GM23338 (cell line): Measurements from ENCODE around the gene NFIC. TPM values are rescaled to one million over a fixed set of nuclear protein-coding genes. Genes with fewer than 3 reads are reported as not detected.

Experiments used
- ATAC-seq: fragments of 200-7000 bp; cut with Tn5 transposase; 3 replicates; pipeline ENCODE4 v1.9.1; 2020
- DNase-seq: peaks from one replicate; pipeline ENCODE4 v3.0.0-alpha.2; 2015; ENCODE audit warnings: low spot score
- H2AFZ ChIP-seq: fragments of 200-600 bp; sonication (generic); 2 replicates; pipeline ENCODE4 v1.8.0; 2016; ENCODE audit warnings: antibody characterized with exemption, mild to moderate bottlenecking, moderate library complexity
- H3F3A ChIP-seq: fragments of 200-600 bp; sonication (generic); replicated peaks from 2 replicates; pipeline ENCODE4 v1.8.0; 2017; ENCODE audit warnings: antibody characterized with exemption, mixed run types, low read depth
- H3K27ac ChIP-seq: fragments of 200-600 bp; sonication (generic); 2 replicates; pipeline ENCODE4 v1.6.1; 2016; ENCODE audit warnings: low read depth
- H3K27me3 ChIP-seq: fragments of 200-600 bp; sonication (generic); 2 replicates; pipeline ENCODE4 v1.8.0; 2016; ENCODE audit warnings: mild to moderate bottlenecking, mixed run types, moderate library complexity; ENCODE audit not compliant: insufficient read depth
- H3K36me3 ChIP-seq: fragments of 200-600 bp; sonication (generic); 2 replicates; pipeline ENCODE4 v1.8.0; 2016; ENCODE audit warnings: mild to moderate bottlenecking; ENCODE audit not compliant: insufficient read depth
- H3K4me1 ChIP-seq: fragments of 200-600 bp; sonication (generic); 2 replicates; pipeline ENCODE4 v1.8.0; 2016; ENCODE audit warnings: mild to moderate bottlenecking, moderate library complexity; ENCODE audit not compliant: insufficient read depth
- H3K4me2 ChIP-seq: fragments of 200-600 bp; sonication (generic); 2 replicates; pipeline ENCODE4 v1.7.1; 2017; ENCODE audit warnings: mixed run types
- H3K4me3 ChIP-seq: fragments of 200-600 bp; sonication (generic); 2 replicates; pipeline ENCODE4 v1.6.1; 2016; ENCODE audit warnings: mixed run types
- H3K79me2 ChIP-seq: fragments of 200-600 bp; sonication (generic); replicated peaks from 2 replicates; pipeline ENCODE4 v1.8.0; 2017; ENCODE audit warnings: mild to moderate bottlenecking; ENCODE audit not compliant: insufficient read depth
- H3K9me2 ChIP-seq: fragments of 200-600 bp; sonication (generic); 2 replicates; pipeline ENCODE4 v1.8.0; 2017; ENCODE audit not compliant: insufficient read depth
- H4K20me1 ChIP-seq: fragments of 200-600 bp; sonication (generic); replicated peaks from 2 replicates; pipeline ENCODE4 v1.8.0; 2017; ENCODE audit warnings: mild to moderate bottlenecking; ENCODE audit not compliant: insufficient read depth
- H3K27ac Mint-ChIP-seq: 2 replicates; pipeline ENCODE4 v1.8.0; 2020; ENCODE audit warnings: inconsistent platforms, mild to moderate bottlenecking, moderate library complexity, mixed read lengths
- H3K27me3 Mint-ChIP-seq: 3 replicates; pipeline ENCODE4 v1.8.0; 2022; ENCODE audit warnings: low read depth, mild to moderate bottlenecking, moderate library complexity, mixed read lengths, inconsistent platforms; ENCODE audit not compliant: insufficient read depth, poor library complexity
- H3K36me3 Mint-ChIP-seq: 3 replicates; pipeline ENCODE4 v1.8.0; 2021; ENCODE audit warnings: low read depth, mild to moderate bottlenecking, inconsistent platforms, moderate library complexity, mixed read lengths
- H3K4me1 Mint-ChIP-seq: 3 replicates; pipeline ENCODE4 v1.8.0; 2020; ENCODE audit warnings: mild to moderate bottlenecking, inconsistent platforms, mixed read lengths
- H3K4me3 Mint-ChIP-seq: 3 replicates; pipeline ENCODE4 v1.8.0; 2021; ENCODE audit warnings: moderate library complexity, mild to moderate bottlenecking, inconsistent platforms, mixed read lengths
- H3K9me3 Mint-ChIP-seq: 3 replicates; pipeline ENCODE4 v1.8.0; 2020; ENCODE audit warnings: moderate library complexity, mild to moderate bottlenecking, inconsistent platforms, mixed read lengths
- CREB1 ChIP-seq: fragments of 250-450 bp; sonication (Bioruptor Pico); IDR thresholded peaks from 2 replicates; pipeline ENCODE4 v1.5.0; 2020; ENCODE audit warnings: low read depth, mild to moderate bottlenecking, moderate library complexity
- CTCF ChIP-seq, 2 experiments: fragments of 200-600 bp in 1 of 2; sonication (generic) in 1 of 2; conservative IDR thresholded peaks; 2 replicates each; pipeline versions ENCODE4 v1.5.1 to v1.6.1; 2016 to 2017; ENCODE audit warnings: antibody characterized with exemption in 2 of 2, low read depth in 2 of 2, mild to moderate bottlenecking in 2 of 2, moderate library complexity in 1 of 2
- ETS1 ChIP-seq: IDR thresholded peaks from 2 replicates; pipeline ENCODE4 v1.6.1; 2016; ENCODE audit warnings: antibody characterized with exemption
- EZH2 ChIP-seq: fragments of 200-600 bp; sonication (generic); IDR thresholded peaks from one replicate; pipeline ENCODE4 v1.8.0; 2017; ENCODE audit warnings: antibody characterized with exemption, mild to moderate bottlenecking, low read depth; ENCODE audit not compliant: unreplicated experiment
- EZH2phosphoT487 ChIP-seq: fragments of 200-600 bp; sonication (generic); IDR thresholded peaks from one replicate; pipeline ENCODE4 v1.8.1; 2018; ENCODE audit warnings: antibody characterized with exemption; ENCODE audit not compliant: unreplicated experiment
- JUNB ChIP-seq: IDR thresholded peaks from one replicate; pipeline ENCODE4 v1.6.1; 2016; ENCODE audit warnings: antibody characterized with exemption; ENCODE audit not compliant: unreplicated experiment
- NANOG ChIP-seq: IDR thresholded peaks from 2 replicates; pipeline ENCODE4 v1.6.1; 2016; ENCODE audit warnings: antibody characterized with exemption, borderline replicate concordance
- POLR2AphosphoS5 ChIP-seq: IDR thresholded peaks from 2 replicates; pipeline ENCODE4 v1.6.1; 2016; ENCODE audit warnings: antibody characterized with exemption, low read depth
- REST ChIP-seq: IDR thresholded peaks from one replicate; pipeline ENCODE4 v1.6.1; 2018; ENCODE audit warnings: antibody characterized with exemption; ENCODE audit not compliant: unreplicated experiment
- STAT1 ChIP-seq: IDR thresholded peaks from one replicate; pipeline ENCODE4 v1.6.1; 2016; ENCODE audit warnings: antibody characterized with exemption; ENCODE audit not compliant: unreplicated experiment
- ZNF114 ChIP-seq: fragments of 250-450 bp; sonication (Bioruptor Pico); IDR thresholded peaks from 2 replicates; pipeline ENCODE4 v1.5.0; 2020; ENCODE audit warnings: mild to moderate bottlenecking, moderate library complexity
- ZNF331 ChIP-seq: fragments of 250-450 bp; sonication (Bioruptor Pico); IDR thresholded peaks from 2 replicates; pipeline ENCODE4 v1.5.0; 2020; ENCODE audit warnings: low read depth, mild to moderate bottlenecking, moderate library complexity
- ZNF462 ChIP-seq: fragments of 250-450 bp; sonication (Bioruptor Pico); IDR thresholded peaks from 2 replicates; pipeline ENCODE4 v1.5.0; 2020; ENCODE audit warnings: mild to moderate bottlenecking, moderate library complexity
- polyA plus RNA-seq: library from polyadenylated mRNA; unstranded; fragments of >200 nt; fragmentation: Nextera tagmentation; extraction: Ambion mirVana; gene quantifications from 2 replicates; pipeline ENCODE4 v1.2.1, GENCODE V29; 2016
- total RNA-seq: library from RNA; depleted of rRNA; stranded (reverse); fragments of >200 nt; shearing (Covaris generic); gene quantifications from 2 replicates; pipeline ENCODE4 v1.2.3, GENCODE V29; 2014

The NFIC gene
- total and polyA plus RNA-seq, 2 experiments from 2014 or later = 1.3 to 5.3 TPM

GRCh38 chr19:3476830-3477229 is 110.4 kb downstream of the NFIC start:
- peaks cover 6% of the 10 kb centered on the region; the same call in 2 of the 3 replicates for H3K4me1 Mint-ChIP-seq

More at GRCh38 chr19:3476830-3477229, 110.4 kb downstream of the NFIC start:
- Histone ChIP-seq H2AFZ (no peak overlapping the region), H3K9me2 (peaks cover 7% of the 10 kb centered on the region; the same call in 1 of the 2 replicates), H3K27me3 (no peaks in the 10 kb centered on the region), H4K20me1 (no peaks in the 10 kb centered on the region), H3K79me2 (no peaks in the 10 kb centered on the region), H3K4me2 (no peak overlapping the region), H3K4me3 (no peak overlapping the region), H3K27ac (no peak overlapping the region), H3K4me1 (peaks cover 11% of the 10 kb centered on the region; the same call in 1 of the 2 replicates), H3F3A (0 out of 2 replicates have a peak, but pooled peaks cover 4% of the 10 kb centered on the region), H3K36me3 (no peaks in the 10 kb centered on the region)
- Mint-ChIP-seq H3K9me3 (no peaks in the 10 kb centered on the region; the same call in 2 of the 3 replicates), H3K27ac (no peak overlapping the region), H3K4me3 (no peak overlapping the region), H3K27me3 (peaks cover 21% of the 10 kb centered on the region), H3K36me3 (no peaks in the 10 kb centered on the region)
- TF ChIP-seq CREB1 (CRISPR knock-in tag) (no peak), ZNF114 (CRISPR knock-in tag) (no peak), POLR2AphosphoS5 (no peak), JUNB (no peak), STAT1 (no peak), ZNF462 (CRISPR knock-in tag) (no peak), ETS1 (no peak), EZH2phosphoT487 (no peak), EZH2 (no peak), CTCF (conservative IDR thresholded peaks at IDR 0.05; ENCODE audit: low read depth in 2 of 2) (no peak), REST (no peak), NANOG (no peak), ZNF331 (CRISPR knock-in tag) (no peak)
- DNase-seq (no peak), ATAC-seq (no peak)
